ENCODE data around the gene POP4. TPM values are rescaled to one million over a fixed set of nuclear protein-coding genes. Genes with fewer than 3 reads are reported as not detected.

Gene POP4
- total RNA-seq, 1 donor from 2014 or later, result 119 TPM

- intact Hi-C loops (cut with micrococcal nuclease), result no loop called here
- H3K4me1 Mint-ChIP-seq (ENCODE audit: low read depth), result peaks cover 16% of the 10 kb centered on the region
- H3K27me3 Mint-ChIP-seq (ENCODE audit: insufficient read depth), result peaks cover 1% of the 10 kb centered on the region
- no peak overlapping the region for H3K4me3 Mint-ChIP-seq
- no peak for DNase-seq (ENCODE audit: low spot score)
- H3K9me3 Mint-ChIP-seq, result no peaks in the 10 kb centered on the region
- H3K36me3 Mint-ChIP-seq (ENCODE audit: low read depth), result peaks cover 2% of the 10 kb centered on the region
- H3K27ac Mint-ChIP-seq, result no peak overlapping the region
Measured at GRCh38 chr19:29603308-29603707, 2.8 kb upstream of the POP4 start.

- Mint-ChIP-seq H3K27ac (peak overlapping the region; percentile 100), H3K27me3 (ENCODE audit: insufficient read depth) (no peaks in the 10 kb centered on the region), H3K9me3 (no peaks in the 10 kb centered on the region), H3K4me3 (peak overlapping the region; percentile 98), H3K36me3 (ENCODE audit: low read depth) (peaks cover 12% of the 10 kb centered on the region), H3K4me1 (ENCODE audit: low read depth) (peaks cover 23% of the 10 kb centered on the region)
- DNase-seq (ENCODE audit: low spot score), result no peak
- intact Hi-C loops (cut with micrococcal nuclease), result loop anchor here (1.0 to 5.0 kb wide), 8 partner anchors 19 to 336 kb away; partner anchors contain the start of genes CCNE1, URI1 and VSTM2B
Measured at GRCh38 chr19:29606420-29606747, 301 bp downstream of the POP4 start.

- Mint-ChIP-seq H3K27ac (no peak overlapping the region), H3K9me3 (no peaks in the 10 kb centered on the region), H3K27me3 (ENCODE audit: insufficient read depth) (no peaks in the 10 kb centered on the region), H3K4me3 (no peak overlapping the region), H3K36me3 (ENCODE audit: low read depth) (peaks cover 32% of the 10 kb centered on the region), H3K4me1 (ENCODE audit: low read depth) (peaks cover 23% of the 10 kb centered on the region)
- intact Hi-C loops (cut with micrococcal nuclease), result loop anchor here (1.0 to 5.0 kb wide), 6 partner anchors 33 to 202 kb away; partner anchors contain the start of genes CCNE1 and VSTM2B
- DNase-seq (ENCODE audit: low spot score), result no peak
Measured at GRCh38 chr19:29609636-29610035, 3.6 kb downstream of the POP4 start.

- Mint-ChIP-seq H3K27me3 (ENCODE audit: insufficient read depth) (no peaks in the 10 kb centered on the region), H3K4me1 (ENCODE audit: low read depth) (peaks cover 19% of the 10 kb centered on the region), H3K27ac (no peak overlapping the region), H3K9me3 (no peaks in the 10 kb centered on the region), H3K36me3 (ENCODE audit: low read depth) (peaks cover 35% of the 10 kb centered on the region), H3K4me3 (no peak overlapping the region)
- no peak for DNase-seq (ENCODE audit: low spot score)
- intact Hi-C loops (cut with micrococcal nuclease), result loop anchor here (1.0 kb wide), 5 partner anchors 34 to 201 kb away; partner anchors contain the start of gene CCNE1
Measured at GRCh38 chr19:29610213-29610573, 4.1 kb downstream of the POP4 start.

GRCh38 chr19:29610574-29611271 lies 4.6 kb downstream of the POP4 start:
- H3K27me3 Mint-ChIP-seq (ENCODE audit: insufficient read depth), result no peaks in the 10 kb centered on the region
- peak overlapping the region; percentile 6 for H3K27ac Mint-ChIP-seq
- H3K9me3 Mint-ChIP-seq, result no peaks in the 10 kb centered on the region
- H3K36me3 Mint-ChIP-seq (ENCODE audit: low read depth), result peaks cover 40% of the 10 kb centered on the region
- DNase-seq (ENCODE audit: low spot score), result peak; percentile 76
- intact Hi-C loops (cut with micrococcal nuclease), result loop anchor here (1.0 kb wide), 5 partner anchors 34 to 201 kb away; partner anchors contain the start of gene CCNE1
- peaks cover 19% of the 10 kb centered on the region for H3K4me1 Mint-ChIP-seq (ENCODE audit: low read depth)
- peak overlapping the region; percentile 19 for H3K4me3 Mint-ChIP-seq

- no peak for DNase-seq (ENCODE audit: low spot score)
- Mint-ChIP-seq H3K9me3 (no peaks in the 10 kb centered on the region), H3K4me1 (ENCODE audit: low read depth) (peaks cover 13% of the 10 kb centered on the region), H3K36me3 (ENCODE audit: low read depth) (peaks cover 43% of the 10 kb centered on the region), H3K4me3 (no peak overlapping the region), H3K27me3 (ENCODE audit: insufficient read depth) (no peaks in the 10 kb centered on the region), H3K27ac (no peak overlapping the region)
- intact Hi-C loops (cut with micrococcal nuclease), result no loop called here
Measured at GRCh38 chr19:29612121-29612520, 6.0 kb downstream of the POP4 start.

- Mint-ChIP-seq H3K9me3 (no peaks in the 10 kb centered on the region), H3K4me3 (no peak overlapping the region), H3K4me1 (ENCODE audit: low read depth) (peaks cover 6% of the 10 kb centered on the region), H3K27me3 (ENCODE audit: insufficient read depth) (no peaks in the 10 kb centered on the region), H3K36me3 (ENCODE audit: low read depth) (peaks cover 44% of the 10 kb centered on the region), H3K27ac (no peak overlapping the region)
- intact Hi-C loops (cut with micrococcal nuclease), result no loop called here
- DNase-seq (ENCODE audit: low spot score), result no peak
Measured at GRCh38 chr19:29612801-29613595, 6.9 kb downstream of the POP4 start.

- H3K4me3 Mint-ChIP-seq, result no peak overlapping the region
- H3K36me3 Mint-ChIP-seq (ENCODE audit: low read depth), result peaks cover 41% of the 10 kb centered on the region
Measured at GRCh38 chr19:29614046-29614445, 8.0 kb downstream of the POP4 start.

GRCh38 chr19:29614780-29615179 lies 8.7 kb downstream of the POP4 start:
- no peaks in the 10 kb centered on the region for H3K27me3 Mint-ChIP-seq (ENCODE audit: insufficient read depth)
- no peak overlapping the region for H3K27ac Mint-ChIP-seq
- H3K9me3 Mint-ChIP-seq, result no peaks in the 10 kb centered on the region
- intact Hi-C loops (cut with micrococcal nuclease), result no loop called here
- DNase-seq (ENCODE audit: low spot score), result no peak
- H3K4me1 Mint-ChIP-seq (ENCODE audit: low read depth), result peaks cover 6% of the 10 kb centered on the region
- H3K36me3 Mint-ChIP-seq (ENCODE audit: low read depth), result peaks cover 34% of the 10 kb centered on the region
- no peak overlapping the region for H3K4me3 Mint-ChIP-seq

More at GRCh38 chr19:29614046-29614445, 8.0 kb downstream of the POP4 start:
- DNase-seq (ENCODE audit: low spot score), result no peak
- Mint-ChIP-seq H3K4me1 (ENCODE audit: low read depth) (peaks cover 6% of the 10 kb centered on the region), H3K9me3 (no peaks in the 10 kb centered on the region), H3K27ac (no peak overlapping the region), H3K27me3 (ENCODE audit: insufficient read depth) (no peaks in the 10 kb centered on the region)
- intact Hi-C loops (cut with micrococcal nuclease), result no loop called here

GRCh38 chr19:29615891-29616425 lies 9.9 kb downstream of the POP4 start:
- intact Hi-C loops (cut with micrococcal nuclease), result no loop called here

GRCh38 chr19:29616541-29616940 lies 10.5 kb downstream of the POP4 start:
- Mint-ChIP-seq H3K27me3 (ENCODE audit: insufficient read depth) (no peaks in the 10 kb centered on the region), H3K4me3 (no peak overlapping the region), H3K4me1 (ENCODE audit: low read depth) (peaks cover 15% of the 10 kb centered on the region), H3K9me3 (no peaks in the 10 kb centered on the region), H3K36me3 (ENCODE audit: low read depth) (peaks cover 34% of the 10 kb centered on the region), H3K27ac (no peak overlapping the region)
- intact Hi-C loops (cut with micrococcal nuclease), result no loop called here
- no peak for DNase-seq (ENCODE audit: low spot score)

More at GRCh38 chr19:29615891-29616425, 9.9 kb downstream of the POP4 start:
- H3K36me3 Mint-ChIP-seq (ENCODE audit: low read depth), result peaks cover 34% of the 10 kb centered on the region
- DNase-seq (ENCODE audit: low spot score), result no peak
- no peaks in the 10 kb centered on the region for H3K27me3 Mint-ChIP-seq (ENCODE audit: insufficient read depth)
- no peak overlapping the region for H3K27ac Mint-ChIP-seq
- no peaks in the 10 kb centered on the region for H3K9me3 Mint-ChIP-seq
- H3K4me3 Mint-ChIP-seq, result no peak overlapping the region
- peaks cover 10% of the 10 kb centered on the region for H3K4me1 Mint-ChIP-seq (ENCODE audit: low read depth)

GRCh38 chr19:29617366-29618266 lies 11.5 kb downstream of the POP4 start:
- peaks cover under 1% of the 10 kb centered on the region for H3K27me3 Mint-ChIP-seq (ENCODE audit: insufficient read depth)
- intact Hi-C loops (cut with micrococcal nuclease), result no loop called here
- no peak for DNase-seq (ENCODE audit: low spot score)
- peaks cover 27% of the 10 kb centered on the region for H3K36me3 Mint-ChIP-seq (ENCODE audit: low read depth)
- H3K9me3 Mint-ChIP-seq, result no peaks in the 10 kb centered on the region
- H3K4me3 Mint-ChIP-seq, result no peak overlapping the region
- H3K27ac Mint-ChIP-seq, result peak overlapping the region; percentile 22
- H3K4me1 Mint-ChIP-seq (ENCODE audit: low read depth), result peaks cover 26% of the 10 kb centered on the region
